Measurements from ENCODE around the gene SPIN1. TPM values are rescaled to one million over a fixed set of nuclear protein-coding genes. Genes with fewer than 3 reads are reported as not detected.

Gene SPIN1
- polyA plus RNA-seq, 3 donors: 11.0 to 14.0 (median 11.3) TPM

- TF ChIP-seq CTCF (IDR thresholded peaks at IDR 0.05): no peak
- no peaks in the 10 kb centered on the region for H3K4me1 ChIP-seq (ENCODE audit: control insufficient read depth in 1 of 2, insufficient read depth in 2 of 2, low read length in 2 of 2)
- no peaks in the 10 kb centered on the region for H3K36me3 ChIP-seq (replicated peaks in 1 of 2; ENCODE audit: control insufficient read depth in 1 of 2, insufficient read depth in 2 of 2, low read length in 2 of 2)
- H2AFZ ChIP-seq (ENCODE audit: insufficient read depth, low read depth, low read length, poor library complexity, severe bottlenecking): no peak overlapping the region
- peaks cover 3 to 13% (median 4%) of the 10 kb centered on the region in 3 donors for H3K27me3 Mint-ChIP-seq (ENCODE audit: low read depth in 3 of 3)
- peaks cover 9% of the 10 kb centered on the region for H3K4me1 Mint-ChIP-seq
- H3K36me3 Mint-ChIP-seq: no peaks in the 10 kb centered on the region
- H3K27me3 ChIP-seq (ENCODE audit: control insufficient read depth in 2 of 2, insufficient read depth in 2 of 2, low read length in 2 of 2): no peaks in the 10 kb centered on the region
- no peaks in the 10 kb centered on the region for H3K79me2 ChIP-seq (ENCODE audit: insufficient read depth, low read length)
- 100% methylated on average over 1 of the region's 8 CpGs for WGBS (ENCODE audit: insufficient coverage)
- H3K4me2 ChIP-seq (replicated peaks; ENCODE audit: extremely low read depth, low read length, poor library complexity, severe bottlenecking): no peak overlapping the region
- intact Hi-C loops (cut with micrococcal nuclease): no loop called here
- no peaks in the 10 kb centered on the region for H4K20me1 ChIP-seq (ENCODE audit: insufficient read depth, low read length)
- no peak overlapping the region for H3K27ac Mint-ChIP-seq
- H3K27ac ChIP-seq (ENCODE audit: low read depth in 1 of 2, low read length in 2 of 2): no peak overlapping the region
- no peak for DNase-seq
- H3K9me3 ChIP-seq (replicated peaks in 1 of 2; ENCODE audit: control insufficient read depth in 1 of 2, insufficient read depth in 1 of 2, low read length in 2 of 2): no peaks in the 10 kb centered on the region
- H3K4me3 Mint-ChIP-seq: no peak overlapping the region
- H3K9ac ChIP-seq (ENCODE audit: insufficient read depth, low read length, poor library complexity, severe bottlenecking): no peak overlapping the region
- no peak overlapping the region for H3K4me3 ChIP-seq (replicated peaks in 1 of 3; ENCODE audit: low read depth in 2 of 3, low read length in 3 of 3)
- peaks cover 0 to 2% (median 0%) of the 10 kb centered on the region in 7 donors for H3K9me3 Mint-ChIP-seq
Measured at GRCh38 chr9:88524911-88525310, 136.7 kb downstream of the SPIN1 start.

GRCh38 chr9:88527618-88528017, 139.4 kb downstream of the SPIN1 start:
- H3K4me3 Mint-ChIP-seq: no peak overlapping the region
- no peaks in the 10 kb centered on the region for H3K79me2 ChIP-seq (ENCODE audit: insufficient read depth, low read length)

More at GRCh38 chr9:88527618-88528017, 139.4 kb downstream of the SPIN1 start:
- Mint-ChIP-seq H3K27ac (peak overlapping the region in 1 of 7 donors; percentile 71), H3K4me1 (peaks cover 9% of the 10 kb centered on the region), H3K9me3 (peaks cover 0 to 2% (median 0%) of the 10 kb centered on the region in 7 donors), H3K36me3 (no peaks in the 10 kb centered on the region), H3K27me3 (ENCODE audit: low read depth in 3 of 3) (peaks cover 10 to 19% (median 15%) of the 10 kb centered on the region in 3 donors)
- Histone ChIP-seq H3K4me1 (ENCODE audit: control insufficient read depth in 1 of 2, insufficient read depth in 2 of 2, low read length in 2 of 2) (peaks cover 6 to 9% of the 10 kb centered on the region in 2 donors), H3K27me3 (ENCODE audit: control insufficient read depth in 2 of 2, insufficient read depth in 2 of 2, low read length in 2 of 2) (peaks cover 3 to 9% of the 10 kb centered on the region in 2 donors), H3K4me2 (replicated peaks; ENCODE audit: extremely low read depth, low read length, poor library complexity, severe bottlenecking) (no peak overlapping the region), H3K9me3 (replicated peaks in 1 of 2; ENCODE audit: control insufficient read depth in 1 of 2, insufficient read depth in 1 of 2, low read length in 2 of 2) (no peaks in the 10 kb centered on the region), H3K9ac (ENCODE audit: insufficient read depth, low read length, poor library complexity, severe bottlenecking) (no peak overlapping the region), H3K36me3 (replicated peaks in 1 of 2; ENCODE audit: control insufficient read depth in 1 of 2, insufficient read depth in 2 of 2, low read length in 2 of 2) (no peaks in the 10 kb centered on the region), H2AFZ (ENCODE audit: insufficient read depth, low read depth, low read length, poor library complexity, severe bottlenecking) (no peak overlapping the region), H3K4me3 (replicated peaks in 1 of 3; ENCODE audit: low read depth in 2 of 3, low read length in 3 of 3) (no peak overlapping the region), H3K27ac (ENCODE audit: low read depth in 1 of 2, low read length in 2 of 2) (no peak overlapping the region), H4K20me1 (ENCODE audit: insufficient read depth, low read length) (no peaks in the 10 kb centered on the region)
- no peak for TF ChIP-seq CTCF (IDR thresholded peaks at IDR 0.05)
- no peak for DNase-seq
- intact Hi-C loops (cut with micrococcal nuclease): no loop called here
- 86% methylated on average over 2 of the region's 7 CpGs for WGBS (ENCODE audit: insufficient coverage)

Other genes starting within 250 kb of the SPIN1 start
- gene SPATA31C2, start 250.0 kb upstream of the SPIN1 start, polyA plus RNA-seq: not detected
- gene NXNL2, start 146.7 kb downstream of the SPIN1 start, polyA plus RNA-seq: not detected

Data from CD14-positive monocyte (primary cell).